ENCODE data around the gene DISP1.
A peak's percentile ranks its signal among the peaks of the same experiment; 100 is the strongest.

DISP1 gene

DNA sequence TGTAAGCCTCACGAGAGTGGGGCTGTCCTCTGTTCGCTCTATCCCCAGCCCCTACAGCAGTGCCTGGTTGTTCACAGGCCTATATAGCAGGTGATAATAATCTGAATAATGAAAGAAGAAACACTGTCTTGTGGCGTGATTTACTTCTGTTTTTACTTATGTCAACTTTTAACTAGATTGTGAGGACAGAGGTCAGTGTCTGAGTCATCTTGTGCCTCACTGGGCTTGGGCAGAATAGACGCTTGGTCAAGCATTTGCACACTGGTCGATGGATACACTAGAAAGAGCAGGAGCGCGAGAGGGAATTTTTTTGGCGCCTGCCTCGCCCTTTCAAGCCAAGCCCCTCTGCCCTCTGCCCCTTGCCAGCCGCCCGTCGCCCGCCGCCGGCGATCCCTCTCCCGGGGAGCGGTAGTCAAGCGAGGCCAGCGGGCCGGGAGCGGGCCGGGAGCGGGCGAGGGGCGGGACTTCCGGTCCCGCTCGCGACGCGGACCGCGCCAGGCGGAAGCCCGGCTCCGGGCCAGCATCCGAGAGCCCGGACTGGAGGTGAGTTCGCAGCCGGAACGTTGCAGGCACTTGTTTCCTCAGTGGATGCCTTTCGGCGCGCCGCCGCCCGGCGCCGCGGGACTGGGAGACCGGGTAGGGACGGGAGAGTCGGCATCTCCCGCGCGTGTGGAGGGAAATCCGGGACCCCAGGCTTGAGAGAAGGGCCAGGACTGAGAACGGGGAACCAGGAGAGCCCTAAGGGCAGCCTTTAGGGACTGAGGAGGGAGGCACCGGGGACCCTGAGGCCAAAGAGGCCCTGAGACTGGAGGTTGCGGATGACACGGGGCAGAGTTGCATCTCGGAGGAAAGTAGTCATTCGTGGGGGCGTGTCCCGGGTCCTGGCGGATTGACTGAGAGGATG is at the start of gene DISP1:
Gene DISP1 (plus strand): TSS at position 504 of the 904 bp plus-strand sequence. CDS start 127,785 bp downstream, outside the sequence.
- no peak for TF ChIP-seq CTCF (IDR thresholded peaks at IDR 0.05; ENCODE audit: poor library complexity, severe bottlenecking)
- peak within 1 kb of the TSS; percentile 37 for H3K27ac ChIP-seq (ENCODE audit: poor library complexity, severe bottlenecking)
- ATAC-seq (ENCODE audit: low read depth) = peak; percentile 69
- peak within 1 kb of the TSS; percentile 57 for H3K4me3 ChIP-seq (ENCODE audit: severe bottlenecking)
- H3K27me3 ChIP-seq (ENCODE audit: insufficient read depth, poor library complexity, severe bottlenecking) = no peaks in the 10 kb centered on the region
- H3K36me3 ChIP-seq (ENCODE audit: low read depth) = no peaks in the 10 kb centered on the region
- DNase-seq (ENCODE audit: low spot score) = peak; percentile 47
- no peaks in the 10 kb centered on the region for H3K9me3 ChIP-seq (ENCODE audit: severe bottlenecking)
- peaks cover 15% of the 10 kb centered on the region for H3K4me1 ChIP-seq (ENCODE audit: insufficient read depth, poor library complexity, severe bottlenecking)

- Histone ChIP-seq H3K4me3 (ENCODE audit: severe bottlenecking) (no peak overlapping the region), H3K27me3 (ENCODE audit: insufficient read depth, poor library complexity, severe bottlenecking) (no peaks in the 10 kb centered on the region), H3K4me1 (ENCODE audit: insufficient read depth, poor library complexity, severe bottlenecking) (no peaks in the 10 kb centered on the region), H3K36me3 (ENCODE audit: low read depth) (no peaks in the 10 kb centered on the region), H3K9me3 (ENCODE audit: severe bottlenecking) (no peaks in the 10 kb centered on the region), H3K27ac (ENCODE audit: poor library complexity, severe bottlenecking) (no peak overlapping the region)
- DNase-seq (ENCODE audit: low spot score) (no peak), ATAC-seq (ENCODE audit: low read depth) (no peak)
- no peak for TF ChIP-seq CTCF (IDR thresholded peaks at IDR 0.05; ENCODE audit: poor library complexity, severe bottlenecking)
These were observed 47.7 kb upstream of the DISP1 start for GRCh38 chr1:222767152-222767571.

DNA sequence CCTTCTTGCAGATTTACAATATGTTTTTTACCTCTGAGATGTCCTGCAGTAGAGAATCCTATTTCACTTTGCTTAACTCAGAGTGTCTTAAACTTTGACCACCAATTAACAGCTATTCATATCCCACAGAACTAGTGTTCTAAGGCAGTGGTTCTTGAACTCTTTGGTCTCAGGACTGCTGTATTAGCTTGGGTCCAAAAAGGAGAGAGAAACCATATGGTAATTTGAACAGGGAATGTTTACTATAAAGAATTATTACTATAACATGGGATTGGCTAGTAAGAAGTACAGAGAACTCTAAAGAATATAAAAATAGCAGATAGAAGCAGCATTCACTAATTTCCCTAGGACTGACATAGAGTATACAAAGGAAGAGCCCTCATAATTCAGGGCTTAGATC is 46.2 kb upstream of the DISP1 start:
- H3K4me1 ChIP-seq (ENCODE audit: insufficient read depth, poor library complexity, severe bottlenecking) = no peaks in the 10 kb centered on the region
- ATAC-seq (ENCODE audit: low read depth) = no peak
- DNase-seq (ENCODE audit: low spot score) = no peak
- TF ChIP-seq CTCF (IDR thresholded peaks at IDR 0.05; ENCODE audit: poor library complexity, severe bottlenecking) = no peak
- H3K27me3 ChIP-seq (ENCODE audit: insufficient read depth, poor library complexity, severe bottlenecking) = no peaks in the 10 kb centered on the region
- no peaks in the 10 kb centered on the region for H3K36me3 ChIP-seq (ENCODE audit: low read depth)
- no peak overlapping the region for H3K27ac ChIP-seq (ENCODE audit: poor library complexity, severe bottlenecking)
- no peak overlapping the region for H3K4me3 ChIP-seq (ENCODE audit: severe bottlenecking)
- no peaks in the 10 kb centered on the region for H3K9me3 ChIP-seq (ENCODE audit: severe bottlenecking)

DNA sequence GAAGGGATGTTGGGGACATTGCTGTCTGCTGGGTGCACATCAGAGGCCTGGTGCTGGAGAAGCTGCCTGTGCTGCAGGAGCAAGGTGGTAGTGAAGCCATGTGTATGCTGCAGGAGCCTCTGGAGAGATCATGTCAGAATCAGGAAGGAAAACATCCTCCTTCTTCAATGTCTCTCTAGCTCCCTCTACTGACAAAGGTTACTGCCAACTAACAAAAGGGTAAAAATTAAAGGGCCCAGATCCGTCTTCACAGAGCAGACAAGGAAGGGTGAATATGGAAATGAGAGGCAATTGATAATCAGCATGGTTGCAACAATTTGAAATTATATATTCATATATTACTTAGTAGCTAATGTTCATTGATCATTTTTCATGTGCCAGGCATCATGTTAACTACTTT is 45.7 kb upstream of the DISP1 start:
- TF ChIP-seq CTCF (IDR thresholded peaks at IDR 0.05; ENCODE audit: poor library complexity, severe bottlenecking) = no peak
- DNase-seq (ENCODE audit: low spot score) = no peak
- H3K36me3 ChIP-seq (ENCODE audit: low read depth) = no peaks in the 10 kb centered on the region
- no peaks in the 10 kb centered on the region for H3K4me1 ChIP-seq (ENCODE audit: insufficient read depth, poor library complexity, severe bottlenecking)
- H3K9me3 ChIP-seq (ENCODE audit: severe bottlenecking) = no peaks in the 10 kb centered on the region
- no peak for ATAC-seq (ENCODE audit: low read depth)
- H3K27ac ChIP-seq (ENCODE audit: poor library complexity, severe bottlenecking) = no peak overlapping the region
- H3K27me3 ChIP-seq (ENCODE audit: insufficient read depth, poor library complexity, severe bottlenecking) = no peaks in the 10 kb centered on the region
- no peak overlapping the region for H3K4me3 ChIP-seq (ENCODE audit: severe bottlenecking)
